GM19452 (cell line): Measurements from ENCODE around the gene PXDN.
"Not testable (repeated sequence)": the region's sequence is repeated elsewhere in the genome, so short reads cannot be mapped to it uniquely, and the experiment has no call there.

ENCODE experiments used
- ATAC-seq: cut with Tn5 transposase; IDR thresholded peaks from one replicate; pipeline ENCODE4 v1.9.1; 2021; ENCODE audit not compliant: unreplicated experiment

Gene PXDN

DNA sequence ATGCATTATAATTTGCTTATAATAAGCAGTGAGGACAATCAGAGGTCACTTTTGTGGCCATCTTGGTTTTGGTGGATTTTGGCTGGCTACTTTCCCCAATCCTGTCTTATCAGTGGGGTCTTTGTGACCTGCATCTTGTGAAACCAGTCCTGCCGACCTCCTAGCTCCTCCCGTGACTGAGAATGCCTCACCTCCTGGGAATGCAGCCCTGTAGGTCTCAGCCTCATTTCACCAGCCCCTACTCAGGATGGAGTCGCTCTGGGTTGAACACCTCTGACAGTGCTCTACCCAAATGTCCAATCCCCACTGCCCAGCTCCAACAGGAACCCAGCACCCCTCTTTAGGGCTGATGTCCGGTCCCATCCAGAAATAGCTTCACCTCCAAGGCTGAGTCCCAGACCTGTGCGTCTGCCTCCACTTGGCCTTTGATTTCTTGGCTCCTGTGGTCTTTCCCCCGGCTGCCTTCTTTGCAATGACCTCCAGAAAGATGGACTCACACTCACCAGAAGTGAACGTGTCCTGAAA, 31.3 kb upstream of the PXDN start:
- no peak for ATAC-seq

DNA sequence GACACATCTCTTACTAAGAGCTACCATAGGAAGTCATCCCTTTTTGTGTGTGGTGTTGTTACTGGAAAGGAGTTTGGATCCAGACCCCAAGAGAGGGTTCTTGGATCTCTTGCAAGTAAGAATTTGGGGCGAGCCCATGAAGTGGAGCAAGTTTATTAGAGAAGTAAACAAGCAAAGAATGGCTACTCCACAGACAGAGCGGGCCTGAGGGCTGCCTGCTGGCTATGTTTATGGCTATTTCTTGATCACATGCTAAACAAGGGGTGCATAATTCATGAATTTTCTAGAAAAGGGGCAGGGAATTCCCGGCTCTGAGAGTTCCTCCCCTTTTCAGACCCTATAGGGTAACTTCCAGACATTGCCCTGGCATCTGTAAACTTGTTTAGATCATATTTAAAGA, 30.6 kb upstream of the PXDN start:
- ATAC-seq, result no peak

DNA sequence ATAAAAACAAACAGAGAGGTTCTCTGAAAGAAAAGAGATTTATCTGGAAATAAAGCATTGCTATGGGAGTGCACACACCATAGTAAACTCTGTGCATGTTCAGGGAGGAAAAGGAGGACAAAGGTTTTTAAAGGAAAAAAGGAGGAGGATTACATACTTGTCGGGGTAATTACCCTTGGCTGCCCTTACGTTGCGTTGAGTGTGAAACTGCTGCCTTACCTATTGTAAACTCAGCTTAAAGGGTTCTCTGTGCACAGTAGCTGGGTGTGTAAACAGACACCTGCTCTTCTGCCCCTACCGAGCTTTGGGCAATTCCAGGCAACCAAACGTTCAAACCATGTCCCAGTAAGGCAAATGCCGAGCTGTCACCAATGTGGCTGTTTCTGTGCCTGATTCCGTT, 29.6 kb upstream of the PXDN start:
- ATAC-seq, result no peak

DNA sequence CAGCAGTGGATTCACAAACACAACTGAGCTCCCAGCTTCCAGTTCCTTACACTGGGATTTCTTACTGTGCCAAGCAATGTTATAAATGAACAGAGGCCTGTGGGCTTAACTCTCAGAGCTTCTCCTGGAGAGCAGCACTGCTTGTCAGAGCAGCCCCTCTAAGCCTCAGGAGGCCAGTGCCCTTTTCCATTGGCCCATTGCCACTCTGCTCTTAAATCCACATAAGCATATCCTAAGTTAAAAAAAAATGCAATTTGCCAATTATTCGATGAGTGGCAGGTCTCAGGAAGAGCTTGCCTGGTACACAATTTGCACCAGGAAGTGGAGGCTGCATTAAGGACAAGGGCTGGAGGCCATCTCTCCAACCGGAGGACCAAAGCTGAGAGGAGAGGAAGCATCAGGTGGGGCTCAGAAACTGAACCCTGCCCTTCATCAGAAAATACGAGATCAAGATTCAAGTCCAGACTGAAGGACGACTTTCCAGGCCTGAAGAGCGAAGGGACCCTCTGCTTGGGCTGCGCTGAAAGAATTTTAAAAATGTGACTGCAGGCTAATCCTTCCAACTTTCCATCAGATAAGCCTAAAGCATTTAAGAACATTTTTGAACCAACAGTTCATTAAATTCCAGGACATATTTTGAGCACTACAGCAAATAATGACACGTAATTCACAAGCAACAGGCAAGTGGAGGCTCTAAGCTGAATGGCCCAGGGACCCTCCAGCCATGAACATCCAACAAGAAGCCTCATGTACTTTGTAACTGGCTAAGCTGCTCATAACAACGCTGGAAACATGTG, 28.4 kb upstream of the PXDN start:
- no peak for ATAC-seq

DNA sequence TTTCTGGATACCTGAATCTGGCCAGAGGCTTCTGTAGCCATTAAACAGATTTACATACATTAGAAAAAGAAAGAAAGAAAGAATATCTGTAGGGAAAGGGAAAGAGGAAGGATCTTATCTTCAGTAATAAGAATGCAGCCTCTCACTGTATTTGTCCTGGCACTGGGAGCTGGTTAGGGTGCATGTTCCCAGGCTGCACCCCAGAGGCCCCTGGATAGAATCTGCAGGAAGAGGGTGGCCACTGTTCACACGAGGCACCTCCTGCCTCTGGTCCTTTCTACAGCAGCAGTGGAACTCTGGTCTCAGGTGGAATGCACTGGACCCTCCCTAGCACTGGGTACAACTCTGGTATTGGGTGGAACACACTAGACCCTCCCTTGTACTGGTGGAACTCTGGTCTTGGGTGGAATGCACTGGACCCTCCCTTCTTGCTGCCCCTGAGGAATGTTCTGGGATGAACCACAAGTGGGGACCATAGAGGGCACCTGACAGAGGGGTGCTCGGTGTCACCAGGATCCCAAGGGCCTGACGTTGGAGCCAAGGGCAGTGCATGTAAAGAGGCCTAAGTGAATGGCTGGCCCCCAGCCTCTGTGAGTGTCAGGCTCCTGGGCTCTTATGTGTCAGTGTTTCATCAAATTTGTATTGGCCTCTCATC, 27.4 kb upstream of the PXDN start:
- no peak for ATAC-seq

DNA sequence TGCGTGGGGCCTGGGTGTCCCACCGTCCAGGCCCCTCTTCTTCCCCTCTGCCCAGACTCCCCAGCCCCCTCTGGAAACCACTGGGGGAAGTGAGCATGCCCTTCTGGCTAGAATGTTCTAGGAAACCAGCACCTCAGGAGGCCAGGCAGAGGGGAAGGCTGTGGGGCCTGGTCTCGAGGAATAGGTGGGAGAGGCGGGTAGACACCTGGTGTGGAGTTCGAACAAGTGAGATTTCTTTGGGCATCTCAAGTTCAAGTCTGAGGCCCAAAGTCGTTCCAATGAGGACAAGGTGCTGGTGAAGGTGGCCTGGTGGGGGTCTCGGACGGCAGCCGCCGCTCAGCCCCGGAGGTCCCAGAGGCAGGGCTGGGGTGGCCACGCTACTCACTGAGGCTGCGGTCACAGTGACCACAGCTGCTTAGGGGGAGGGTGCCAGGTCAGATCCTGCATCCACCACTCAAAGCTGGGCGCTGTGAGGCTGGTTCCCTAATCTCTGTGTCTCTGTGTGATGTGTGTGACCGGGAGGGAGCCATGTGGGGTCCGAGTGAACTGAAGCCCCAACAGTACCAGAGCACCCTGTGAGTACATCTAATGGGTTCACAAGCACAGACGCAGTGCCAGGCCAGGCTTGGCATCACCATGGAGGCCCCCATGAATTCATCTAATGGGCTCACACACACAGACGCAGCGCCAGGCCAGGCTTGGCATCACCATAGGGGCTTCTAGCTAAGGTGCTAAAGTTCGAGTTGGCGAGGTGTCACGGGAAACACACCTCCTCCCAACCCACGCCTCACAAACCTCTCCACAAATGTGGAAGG, 26.5 kb upstream of the PXDN start:
- ATAC-seq, result no peak

DNA sequence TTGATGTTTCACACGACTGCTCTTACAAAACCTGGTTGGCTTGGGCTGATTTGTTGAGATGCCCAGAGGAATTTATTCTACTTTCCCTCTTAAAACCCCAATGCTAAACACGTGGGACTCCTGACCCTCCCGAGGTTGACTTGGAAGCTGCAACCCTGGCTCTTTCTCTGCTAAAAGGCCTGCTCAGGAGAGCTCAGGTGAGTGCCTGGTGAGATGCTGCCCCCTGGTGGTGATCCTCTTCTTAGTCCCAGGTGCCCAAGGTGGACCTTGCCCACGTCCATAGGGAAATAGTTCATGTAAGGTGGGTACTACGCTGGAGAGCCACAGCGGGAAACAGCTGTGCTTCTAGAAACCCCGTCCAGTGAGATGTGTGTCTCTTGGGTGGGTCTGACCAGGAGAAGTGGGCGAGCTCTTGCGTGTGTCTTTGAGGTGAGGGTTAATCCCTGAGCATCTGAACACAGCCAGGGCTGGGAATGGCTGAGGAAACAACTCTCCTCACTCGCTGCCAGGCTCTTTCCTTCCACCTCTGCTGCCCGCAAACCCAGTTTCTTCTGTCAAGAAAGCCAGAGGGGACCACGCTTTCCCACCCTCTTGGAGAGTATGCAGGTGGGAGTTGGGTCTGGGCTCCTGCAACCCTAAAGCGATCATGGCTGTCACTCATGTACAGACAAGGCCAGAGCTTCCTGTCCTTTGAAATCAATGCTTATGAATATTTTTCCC, 25.5 kb upstream of the PXDN start:
- ATAC-seq, result no peak

DNA sequence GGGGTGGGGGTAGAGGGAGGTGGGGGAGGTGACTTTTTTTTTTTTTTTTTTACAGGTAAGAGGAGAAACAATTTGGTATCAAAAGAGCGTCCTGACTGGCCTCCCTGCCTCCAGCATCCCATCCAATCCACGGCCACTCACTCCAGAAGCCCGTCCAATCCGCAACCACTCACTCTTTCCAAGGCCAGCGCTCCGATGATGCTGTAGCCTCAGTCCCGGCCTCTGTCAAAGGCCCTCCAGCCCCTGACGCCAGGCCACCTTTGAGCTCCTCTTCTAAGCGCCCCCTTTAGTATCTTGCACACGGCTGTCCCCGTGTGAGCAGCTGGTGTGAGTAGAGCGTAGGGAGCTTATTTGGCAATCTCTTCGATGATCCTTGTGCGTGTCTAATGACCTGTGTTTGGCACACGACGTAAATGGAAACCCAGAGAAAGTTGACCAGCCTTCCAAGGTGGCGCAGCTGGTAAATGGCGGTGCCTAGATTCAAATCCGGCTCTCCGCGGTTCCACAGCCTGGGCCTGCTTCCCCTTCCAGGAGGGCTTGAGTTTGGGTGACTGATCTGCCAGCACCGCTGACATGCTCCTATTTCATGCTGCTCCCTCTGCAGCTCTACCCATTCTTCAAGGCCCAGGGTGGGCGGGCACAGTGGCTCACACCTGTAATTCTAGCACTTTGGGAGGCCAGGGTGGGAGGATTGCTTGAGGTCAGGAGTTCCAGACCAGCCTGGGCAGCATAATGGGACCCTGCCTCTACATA, 23.8 kb upstream of the PXDN start:
- ATAC-seq, result no peak

DNA sequence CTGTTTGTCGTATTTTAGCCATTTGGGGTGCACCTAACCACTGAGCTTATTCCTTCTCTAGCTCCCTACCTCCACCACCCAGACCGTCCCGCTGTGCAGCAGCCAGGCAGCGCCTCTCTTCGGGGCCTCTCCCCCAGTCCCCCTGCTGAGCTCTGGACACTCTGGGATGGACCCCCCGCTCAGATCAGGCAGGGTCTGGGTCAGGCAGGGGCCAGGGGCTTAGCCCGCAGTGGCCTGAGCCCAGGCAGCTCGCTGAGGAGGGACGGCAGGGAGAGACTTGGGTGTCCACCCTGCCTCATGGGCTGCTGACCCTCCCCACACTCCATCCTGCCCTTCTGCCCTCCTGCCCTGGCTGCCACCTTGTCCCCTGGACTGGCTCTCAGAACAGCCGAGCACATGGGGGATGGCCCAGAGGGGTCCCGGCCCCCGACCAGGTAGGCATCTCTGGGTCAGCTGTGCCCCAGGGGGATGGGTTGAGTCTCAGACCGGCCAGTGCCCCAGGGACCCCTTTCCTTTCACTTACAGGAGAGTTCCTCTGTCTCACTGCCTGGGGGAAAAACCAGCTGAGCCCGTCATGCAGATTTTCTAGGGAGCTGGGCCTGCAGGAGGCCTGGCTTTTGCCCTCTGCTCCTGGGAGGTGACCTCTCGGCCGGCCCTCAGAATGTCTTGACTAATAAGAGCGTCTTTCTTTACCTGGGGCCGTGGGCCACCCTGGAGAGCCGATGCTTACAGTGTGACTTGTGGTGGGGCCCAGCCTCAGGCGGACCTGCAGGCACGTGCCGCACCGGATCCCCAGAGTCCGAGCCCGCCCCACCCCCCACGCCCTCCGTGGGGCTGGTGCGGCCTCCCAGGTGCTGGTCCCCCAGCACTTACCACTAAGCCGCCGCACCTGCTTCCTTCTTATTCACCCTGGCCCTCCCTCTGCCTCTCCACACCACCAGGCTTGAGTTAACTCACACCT, 22.8 kb upstream of the PXDN start:
- no peak for ATAC-seq

DNA sequence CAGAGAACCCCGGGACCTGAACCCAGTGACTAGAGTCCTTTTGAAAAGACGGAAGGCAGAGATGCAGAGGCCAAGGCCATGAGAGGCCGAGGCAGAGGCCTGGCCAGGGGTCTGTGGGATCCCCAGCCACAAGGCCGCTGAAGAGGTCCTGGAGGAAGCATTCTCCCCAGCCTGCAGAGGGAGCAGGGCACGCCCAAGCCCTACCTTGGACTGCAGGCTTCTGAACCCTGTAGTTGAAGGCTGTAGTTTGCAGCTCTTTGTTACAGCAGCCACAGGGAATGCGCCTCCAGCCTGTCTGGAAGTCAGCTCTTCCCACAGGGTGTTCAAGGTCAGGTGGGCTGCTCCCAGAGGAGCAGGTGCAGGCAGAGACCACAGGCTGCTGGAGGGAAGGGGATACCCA, 22.1 kb upstream of the PXDN start:
- ATAC-seq, result no peak

DNA sequence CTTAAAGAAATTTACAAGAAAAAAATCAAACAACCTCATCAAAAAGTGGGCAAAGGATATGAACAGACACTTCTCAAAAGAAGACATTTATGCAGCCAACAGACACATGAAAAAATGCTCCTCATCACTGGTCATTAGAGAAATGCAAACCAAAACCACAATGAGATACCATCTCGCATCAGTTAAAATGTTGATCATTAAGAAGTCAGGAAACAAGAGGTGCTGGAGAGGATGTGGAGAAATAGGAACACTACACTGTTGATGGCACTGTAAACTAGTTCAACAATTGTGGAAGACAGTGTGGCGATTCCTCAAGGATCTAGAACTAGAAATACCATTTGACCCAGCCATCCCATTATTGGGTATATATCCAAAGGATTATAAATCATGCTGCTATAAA, 20.9 kb upstream of the PXDN start:
- not testable (repeated sequence) for ATAC-seq

DNA sequence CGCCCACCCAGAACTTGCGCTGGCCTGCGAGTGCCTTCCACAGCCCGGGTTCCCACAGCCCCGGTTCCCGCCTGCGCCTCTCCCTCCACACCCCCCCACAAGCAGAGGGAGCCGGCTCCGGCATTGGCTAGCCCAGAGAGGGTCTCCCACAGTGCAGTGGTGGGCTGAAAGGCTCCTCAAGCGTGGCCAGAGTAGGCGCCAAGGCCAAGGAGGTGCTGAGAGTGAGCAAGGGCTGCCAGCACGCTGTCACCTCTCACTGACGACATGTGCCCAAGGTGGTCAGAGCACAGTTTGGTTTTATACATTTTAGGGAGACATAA, 15.3 kb upstream of the PXDN start:
- no peak for ATAC-seq

DNA sequence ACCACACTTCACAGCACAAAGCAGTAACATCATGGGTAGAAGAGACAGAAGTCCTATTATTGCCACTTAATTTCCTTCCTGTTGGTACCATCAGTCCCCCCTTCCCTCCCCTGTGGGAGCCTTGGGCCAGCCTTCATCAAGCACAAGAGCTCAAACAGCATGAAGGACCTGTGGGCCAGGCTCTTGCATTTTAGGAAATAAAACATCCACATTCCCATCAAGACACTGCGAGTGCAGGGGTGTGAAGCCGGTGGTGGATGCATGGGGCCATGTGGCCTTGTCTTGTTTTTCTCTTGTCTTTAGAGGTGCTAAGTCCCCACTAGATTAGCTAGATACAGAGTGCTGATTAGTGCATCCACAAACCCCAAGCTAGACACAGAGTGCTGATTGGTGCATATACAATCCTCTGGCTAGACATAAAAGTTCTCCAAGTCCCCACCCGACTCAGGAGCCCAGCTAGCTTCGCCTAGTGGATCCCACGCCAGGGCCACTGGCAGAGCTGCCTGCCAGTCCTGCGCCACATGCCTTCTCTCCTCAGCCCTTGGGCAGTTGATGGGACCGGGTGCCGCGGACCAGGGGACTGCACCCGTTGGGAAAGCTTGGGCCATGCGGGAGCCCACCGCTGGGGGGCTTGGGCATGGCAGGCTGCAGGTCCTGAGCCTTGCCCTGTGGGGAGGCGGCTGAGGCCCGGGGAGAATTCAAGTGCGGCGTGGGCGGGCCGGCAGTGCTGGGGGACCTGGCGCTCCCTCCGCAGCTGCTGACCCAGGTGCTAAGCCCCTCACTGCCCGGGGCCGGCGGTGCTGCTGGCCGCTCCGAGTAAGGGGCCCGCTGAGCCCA, 14.7 kb upstream of the PXDN start:
- ATAC-seq, result no peak

DNA sequence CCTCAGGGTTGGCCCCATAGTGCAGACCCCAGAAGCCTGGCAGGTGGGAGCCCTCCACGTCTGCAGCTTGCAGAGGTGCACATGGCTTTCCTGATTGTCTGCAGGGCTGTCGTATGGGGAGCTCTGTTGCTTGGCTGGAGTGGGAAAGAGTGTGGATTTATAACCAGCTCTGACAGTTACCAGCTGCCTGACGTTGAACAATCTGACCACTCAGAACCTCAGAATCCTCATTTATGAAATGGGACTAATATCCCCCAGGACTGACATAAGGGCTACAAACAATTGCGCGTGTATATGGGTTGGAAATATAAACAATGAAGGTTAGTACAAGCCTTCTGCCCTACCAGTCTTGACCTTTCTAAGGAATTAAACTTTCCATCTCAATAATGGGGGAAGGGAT, 13.9 kb upstream of the PXDN start:
- ATAC-seq, result no peak

DNA sequence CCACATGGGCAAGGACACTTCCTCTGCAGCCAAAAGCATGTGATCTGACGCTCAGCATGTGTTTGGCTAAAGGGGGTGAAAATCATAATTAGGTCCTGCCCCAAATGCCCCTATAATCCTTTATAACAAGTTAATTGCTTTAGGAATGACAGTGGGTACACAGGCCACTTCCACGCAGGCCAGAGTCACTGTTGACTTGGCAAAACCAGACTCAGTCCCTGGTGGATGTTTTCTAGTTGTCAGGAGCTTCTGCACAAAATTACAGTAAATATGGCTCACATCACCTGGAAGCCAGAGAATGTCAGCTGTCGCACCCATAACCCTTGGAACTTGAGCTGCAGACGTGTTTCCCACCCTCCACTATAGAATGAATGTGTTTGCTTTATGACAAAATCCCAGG, 13.3 kb upstream of the PXDN start:
- ATAC-seq, result no peak

DNA sequence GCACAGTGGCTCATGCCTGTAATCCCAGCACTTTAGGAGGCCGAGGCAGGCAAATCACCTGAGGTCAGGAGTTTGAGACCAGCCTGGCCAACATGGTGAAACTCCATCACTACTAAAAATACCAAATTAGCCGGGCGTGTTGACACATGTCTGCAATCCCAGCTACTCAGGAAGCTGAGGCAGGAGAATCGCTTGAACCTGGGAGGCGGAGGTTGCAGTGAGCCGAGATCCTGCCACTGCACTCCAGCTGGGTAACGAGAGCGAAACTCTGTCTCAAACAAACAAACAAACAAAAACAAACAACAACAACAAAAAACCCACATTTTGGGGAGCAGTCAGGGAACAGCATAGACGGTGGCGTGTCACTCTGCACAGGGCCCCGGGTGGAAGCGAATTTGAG, 12.8 kb upstream of the PXDN start:
- not testable (repeated sequence) for ATAC-seq

DNA sequence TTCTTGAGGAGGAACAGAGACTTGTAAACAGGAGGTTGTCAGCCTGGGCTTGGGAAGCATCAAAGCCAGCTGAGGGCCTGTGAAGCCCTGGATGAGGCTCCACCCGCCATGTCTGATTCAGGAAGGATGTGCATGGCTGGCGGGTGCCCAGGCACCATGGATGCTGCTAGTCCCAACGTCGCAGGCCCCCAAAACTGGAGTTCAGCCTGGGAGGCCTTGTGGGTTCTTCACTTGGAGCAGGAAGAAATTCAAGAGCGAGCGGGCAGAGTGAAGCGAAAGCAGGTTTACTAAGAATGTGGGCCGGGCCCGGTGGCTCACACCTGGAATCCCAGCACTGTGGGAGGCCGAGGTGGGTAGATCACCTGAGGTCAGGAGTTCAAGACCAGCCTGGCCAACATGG, 12.1 kb upstream of the PXDN start:
- no peak for ATAC-seq

DNA sequence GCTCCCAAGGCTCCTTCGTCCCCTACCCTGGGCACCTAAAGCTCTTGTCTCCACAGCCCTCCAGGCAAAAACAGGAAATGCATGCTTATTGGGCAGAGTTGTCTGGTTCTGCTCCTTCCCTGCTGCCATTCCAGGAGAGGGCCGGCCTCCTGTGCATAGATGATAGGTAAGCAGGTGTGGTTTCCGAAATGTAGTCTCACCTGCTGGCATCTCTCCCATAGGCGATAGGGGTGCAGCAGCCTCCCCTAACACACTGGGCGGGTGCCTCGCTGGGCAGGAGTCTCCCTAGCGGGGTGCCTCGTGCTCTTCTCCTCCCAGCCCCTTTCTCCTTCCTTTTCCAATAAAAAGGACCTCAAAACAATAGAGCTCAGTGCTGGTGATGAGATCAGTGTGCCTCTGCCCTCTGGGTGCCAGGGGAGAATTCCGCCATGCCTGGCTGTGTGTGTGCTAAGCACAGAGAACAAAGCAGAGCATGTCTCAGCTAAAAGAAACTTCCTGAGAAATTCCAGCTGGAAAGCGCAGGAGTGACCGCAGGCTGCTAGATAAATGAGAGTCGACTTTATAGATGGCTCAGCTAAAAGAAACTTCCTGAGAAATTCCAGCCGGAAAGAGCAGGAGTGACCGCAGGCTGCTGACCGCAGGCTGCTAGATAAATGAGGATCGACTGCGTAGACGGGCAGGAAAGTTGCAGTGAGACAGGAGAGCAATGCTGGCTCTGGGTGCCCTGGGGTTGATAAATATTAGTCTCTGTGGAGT, 11.3 kb upstream of the PXDN start:
- ATAC-seq, result no peak
